ENCODE results near the gene ASRGL1.

GRCh38 chr11:62360685-62361084 is 23.4 kb downstream of the ASRGL1 start:
- TF ChIP-seq RAD21 (IDR thresholded peaks at IDR 0.05; ENCODE audit: low read length), result no peak
- TF ChIP-seq, protein P1, sequence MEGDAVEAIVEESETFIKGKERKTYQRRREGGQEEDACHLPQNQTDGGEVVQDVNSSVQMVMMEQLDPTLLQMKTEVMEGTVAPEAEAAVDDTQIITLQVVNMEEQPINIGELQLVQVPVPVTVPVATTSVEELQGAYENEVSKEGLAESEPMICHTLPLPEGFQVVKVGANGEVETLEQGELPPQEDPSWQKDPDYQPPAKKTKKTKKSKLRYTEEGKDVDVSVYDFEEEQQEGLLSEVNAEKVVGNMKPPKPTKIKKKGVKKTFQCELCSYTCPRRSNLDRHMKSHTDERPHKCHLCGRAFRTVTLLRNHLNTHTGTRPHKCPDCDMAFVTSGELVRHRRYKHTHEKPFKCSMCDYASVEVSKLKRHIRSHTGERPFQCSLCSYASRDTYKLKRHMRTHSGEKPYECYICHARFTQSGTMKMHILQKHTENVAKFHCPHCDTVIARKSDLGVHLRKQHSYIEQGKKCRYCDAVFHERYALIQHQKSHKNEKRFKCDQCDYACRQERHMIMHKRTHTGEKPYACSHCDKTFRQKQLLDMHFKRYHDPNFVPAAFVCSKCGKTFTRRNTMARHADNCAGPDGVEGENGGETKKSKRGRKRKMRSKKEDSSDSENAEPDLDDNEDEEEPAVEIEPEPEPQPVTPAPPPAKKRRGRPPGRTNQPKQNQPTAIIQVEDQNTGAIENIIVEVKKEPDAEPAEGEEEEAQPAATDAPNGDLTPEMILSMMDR (IDR thresholded peaks at IDR 0.05), result no peak
- no peak for TF ChIP-seq FOSL2 (IDR thresholded peaks at IDR 0.05; ENCODE audit: borderline replicate concordance, low read depth)
- TF ChIP-seq EZH2phosphoT487 (IDR thresholded peaks at IDR 0.05; ENCODE audit: borderline replicate concordance, low read depth), result no peak
- TF ChIP-seq POLR2AphosphoS5 (IDR thresholded peaks at IDR 0.05; ENCODE audit: low read depth, low read length), result no peak
- TF ChIP-seq, protein P2, sequence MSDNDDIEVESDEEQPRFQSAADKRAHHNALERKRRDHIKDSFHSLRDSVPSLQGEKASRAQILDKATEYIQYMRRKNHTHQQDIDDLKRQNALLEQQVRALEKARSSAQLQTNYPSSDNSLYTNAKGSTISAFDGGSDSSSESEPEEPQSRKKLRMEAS (IDR thresholded peaks at IDR 0.05; ENCODE audit: low read depth), result no peak
- TF ChIP-seq, protein P3, sequence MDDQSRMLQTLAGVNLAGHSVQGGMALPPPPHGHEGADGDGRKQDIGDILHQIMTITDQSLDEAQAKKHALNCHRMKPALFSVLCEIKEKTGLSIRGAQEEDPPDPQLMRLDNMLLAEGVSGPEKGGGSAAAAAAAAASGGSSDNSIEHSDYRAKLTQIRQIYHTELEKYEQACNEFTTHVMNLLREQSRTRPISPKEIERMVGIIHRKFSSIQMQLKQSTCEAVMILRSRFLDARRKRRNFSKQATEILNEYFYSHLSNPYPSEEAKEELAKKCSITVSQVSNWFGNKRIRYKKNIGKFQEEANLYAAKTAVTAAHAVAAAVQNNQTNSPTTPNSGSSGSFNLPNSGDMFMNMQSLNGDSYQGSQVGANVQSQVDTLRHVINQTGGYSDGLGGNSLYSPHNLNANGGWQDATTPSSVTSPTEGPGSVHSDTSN (IDR thresholded peaks at IDR 0.05), result no peak
- no peak for TF ChIP-seq TEAD4 (IDR thresholded peaks at IDR 0.05; ENCODE audit: borderline replicate concordance, insufficient read depth)
- no peak for TF ChIP-seq JUND (IDR thresholded peaks at IDR 0.05)
- TF ChIP-seq YY1 (IDR thresholded peaks at IDR 0.05; ENCODE audit: low read depth), result no peak
- no peak for TF ChIP-seq USF2 (IDR thresholded peaks at IDR 0.05; ENCODE audit: borderline replicate concordance, low read depth, low read length)
- no peak for TF ChIP-seq FOXM1 (IDR thresholded peaks at IDR 0.05; ENCODE audit: low read depth)
- TF ChIP-seq MXI1 (IDR thresholded peaks at IDR 0.05; ENCODE audit: low read depth, low read length), result no peak
- TF ChIP-seq, protein P4, sequence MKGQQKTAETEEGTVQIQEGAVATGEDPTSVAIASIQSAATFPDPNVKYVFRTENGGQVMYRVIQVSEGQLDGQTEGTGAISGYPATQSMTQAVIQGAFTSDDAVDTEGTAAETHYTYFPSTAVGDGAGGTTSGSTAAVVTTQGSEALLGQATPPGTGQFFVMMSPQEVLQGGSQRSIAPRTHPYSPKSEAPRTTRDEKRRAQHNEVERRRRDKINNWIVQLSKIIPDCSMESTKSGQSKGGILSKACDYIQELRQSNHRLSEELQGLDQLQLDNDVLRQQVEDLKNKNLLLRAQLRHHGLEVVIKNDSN (IDR thresholded peaks at IDR 0.05; ENCODE audit: borderline replicate concordance, low read depth), result no peak
